ENCODE data around the gene C1QA. TPM values are rescaled to one million over a fixed set of nuclear protein-coding genes. Genes with fewer than 3 reads are reported as not detected.

The C1QA gene
- total RNA-seq, 4 donors from 2014 or later = 7.2 to 24.3 (median 16.4) TPM

- no peak overlapping the region for H3K27ac ChIP-seq
- no peaks in the 10 kb centered on the region for H3K4me1 ChIP-seq
- DNase-seq (ENCODE audit: low spot score in 2 of 2) = no peak
- peaks cover 98% of the 10 kb centered on the region for H3K27me3 ChIP-seq
- WGBS = 51% methylated on average over 12 of the region's 12 CpGs
- no peak overlapping the region for H3K4me3 ChIP-seq
- no peak for TF ChIP-seq EP300 (IDR thresholded peaks at IDR 0.05)
- TF ChIP-seq CTCF (IDR thresholded peaks at IDR 0.05) = no peak
- TF ChIP-seq POLR2AphosphoS5 (IDR thresholded peaks at IDR 0.05) = no peak
- TF ChIP-seq POLR2A (IDR thresholded peaks at IDR 0.05) = no peak
- H3K9me3 ChIP-seq = no peaks in the 10 kb centered on the region
- H3K36me3 ChIP-seq = no peaks in the 10 kb centered on the region
Measured at GRCh38 chr1:22619798-22620197, 16.6 kb upstream of the C1QA start.

DNA sequence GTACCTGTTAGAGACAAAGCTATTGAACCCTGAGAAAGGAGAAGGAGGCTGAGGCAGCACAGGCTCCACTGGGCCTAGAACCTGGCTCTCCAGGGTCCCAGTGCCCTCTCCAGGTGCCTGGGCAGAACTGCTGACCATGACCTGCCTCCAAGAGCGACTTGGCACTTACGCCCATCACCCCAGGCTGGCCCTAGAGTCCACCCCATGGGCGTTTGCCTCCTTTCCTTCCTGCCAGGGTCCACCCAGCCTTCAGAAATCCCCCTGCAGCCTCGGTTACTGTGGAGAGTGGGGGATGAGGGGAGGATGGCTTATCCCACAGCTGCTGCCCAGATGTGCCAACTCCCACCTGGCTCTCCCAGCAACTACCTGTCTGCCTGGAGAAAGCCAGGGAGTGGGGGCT, 14.7 kb upstream of the C1QA start:
- no peak for DNase-seq (ENCODE audit: low spot score in 2 of 2)
- Histone ChIP-seq H3K9me3 (no peaks in the 10 kb centered on the region), H3K4me3 (no peak overlapping the region), H3K27ac (no peak overlapping the region), H3K27me3 (peaks cover 98% of the 10 kb centered on the region), H3K36me3 (no peaks in the 10 kb centered on the region), H3K4me1 (peaks cover 3% of the 10 kb centered on the region)
- no peak for TF ChIP-seq POLR2A (IDR thresholded peaks at IDR 0.05)
- TF ChIP-seq CTCF (IDR thresholded peaks at IDR 0.05) = no peak
- TF ChIP-seq POLR2AphosphoS5 (IDR thresholded peaks at IDR 0.05) = no peak
- TF ChIP-seq EP300 (IDR thresholded peaks at IDR 0.05) = no peak
- WGBS = 42% methylated on average over 3 of the region's 4 CpGs

GRCh38 chr1:22625262-22625925, 11.0 kb upstream of the C1QA start:
- no peaks in the 10 kb centered on the region for H3K9me3 ChIP-seq
- H3K4me1 ChIP-seq = peaks cover 3% of the 10 kb centered on the region
- no peak for DNase-seq (ENCODE audit: low spot score in 2 of 2)
- TF ChIP-seq EP300 (IDR thresholded peaks at IDR 0.05) (no peak), POLR2A (IDR thresholded peaks at IDR 0.05) (no peak), POLR2AphosphoS5 (IDR thresholded peaks at IDR 0.05) (no peak), CTCF (IDR thresholded peaks at IDR 0.05) (no peak)
- no peaks in the 10 kb centered on the region for H3K36me3 ChIP-seq
- WGBS = 46% methylated on average over 9 of the region's 9 CpGs
- H3K4me3 ChIP-seq = no peak overlapping the region
- no peak overlapping the region for H3K27ac ChIP-seq
- peaks cover 86% of the 10 kb centered on the region for H3K27me3 ChIP-seq

DNA sequence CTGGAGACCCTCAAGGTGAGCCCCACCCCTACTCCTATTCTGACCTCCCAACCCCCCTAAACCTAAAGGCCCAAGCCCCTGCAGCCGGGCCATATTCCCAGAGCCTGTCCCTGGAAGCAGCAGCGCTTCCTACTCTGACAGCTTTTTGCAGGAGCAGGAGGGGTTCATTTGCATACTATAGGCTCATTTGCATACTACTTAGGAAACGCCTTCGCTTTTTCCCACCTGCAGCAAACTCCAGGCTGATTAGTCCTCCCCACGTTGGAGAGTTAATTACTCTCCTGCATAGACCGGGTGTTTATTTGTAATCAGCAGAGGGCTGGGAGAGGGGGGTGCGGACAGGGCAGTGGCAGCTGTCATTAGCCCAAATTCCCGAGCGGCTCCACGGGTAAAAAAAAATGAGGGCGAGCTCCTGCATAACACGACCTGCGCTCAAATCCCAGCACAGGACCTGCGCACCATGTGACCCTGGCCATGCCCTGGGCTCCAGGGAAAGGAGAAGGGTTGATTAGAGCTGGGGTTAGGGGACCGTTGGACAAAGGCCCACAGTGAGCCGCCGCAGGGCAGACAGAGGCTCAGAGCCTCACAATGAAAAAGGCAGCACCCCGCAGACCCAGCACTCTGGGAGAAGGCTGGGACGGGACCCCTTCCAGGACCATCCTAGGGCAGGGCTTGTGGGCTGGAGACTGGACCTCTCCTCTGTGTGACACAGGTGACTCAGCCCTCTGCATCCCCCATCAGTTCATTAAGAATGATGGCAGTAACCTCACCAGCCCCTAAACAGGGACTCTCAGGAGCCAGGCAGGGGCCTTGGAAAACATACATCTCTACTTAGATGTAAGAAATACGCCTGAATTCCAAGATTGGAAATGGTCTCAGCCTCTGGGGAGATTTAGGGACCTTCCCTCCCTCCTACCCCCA, 9.9 kb upstream of the C1QA start:
- H3K9me3 ChIP-seq = no peaks in the 10 kb centered on the region
- no peaks in the 10 kb centered on the region for H3K36me3 ChIP-seq
- DNase-seq (ENCODE audit: low spot score in 2 of 2) = no peak
- peaks cover 3% of the 10 kb centered on the region for H3K4me1 ChIP-seq
- H3K27ac ChIP-seq = no peak overlapping the region
- H3K27me3 ChIP-seq = peaks cover 81% of the 10 kb centered on the region
- WGBS = 12% methylated on average over 16 of the region's 20 CpGs
- no peak overlapping the region for H3K4me3 ChIP-seq
- TF ChIP-seq POLR2A (IDR thresholded peaks at IDR 0.05) (no peak), EP300 (IDR thresholded peaks at IDR 0.05) (no peak), CTCF (IDR thresholded peaks at IDR 0.05) (no peak), POLR2AphosphoS5 (IDR thresholded peaks at IDR 0.05) (no peak)

- H3K4me1 ChIP-seq = peaks cover 3% of the 10 kb centered on the region
- H3K27ac ChIP-seq = no peak overlapping the region
- no peak for TF ChIP-seq CTCF (IDR thresholded peaks at IDR 0.05)
- no peaks in the 10 kb centered on the region for H3K9me3 ChIP-seq
- 21% methylated on average over 1 of the region's 5 CpGs for WGBS
- no peaks in the 10 kb centered on the region for H3K36me3 ChIP-seq
- no peak for DNase-seq (ENCODE audit: low spot score in 2 of 2)
- no peak overlapping the region for H3K4me3 ChIP-seq
- peaks cover 74% of the 10 kb centered on the region for H3K27me3 ChIP-seq
Measured at GRCh38 chr1:22627331-22627730, 9.1 kb upstream of the C1QA start.
